Endodermal cell (in vitro differentiated cells): ENCODE results near the gene KCNC1. TPM values are rescaled to one million over a fixed set of nuclear protein-coding genes. Genes with fewer than 3 reads are reported as not detected.
A peak's percentile ranks its signal among the peaks of the same experiment; 100 is the strongest.

Experiments
- DNase-seq: peaks from one replicate; pipeline ENCODE4 v3.0.0-alpha.2; 2017
- H3K27ac ChIP-seq: 2 replicates; pipeline ENCODE4 v1.5.1; 2013; ENCODE audit warnings: mild to moderate bottlenecking, low read depth, low read length, moderate library complexity
- H3K27me3 ChIP-seq: 2 replicates; pipeline ENCODE4 v1.6.1; 2013; ENCODE audit warnings: mild to moderate bottlenecking, low read length, moderate library complexity; ENCODE audit not compliant: insufficient read depth, control insufficient read depth, poor library complexity, severe bottlenecking
- H3K36me3 ChIP-seq: 2 replicates; pipeline ENCODE4 v1.7.0; 2013; ENCODE audit warnings: mild to moderate bottlenecking, low read length, moderate library complexity; ENCODE audit not compliant: control insufficient read depth, insufficient read depth
- H3K4me1 ChIP-seq: one replicate; pipeline ENCODE4 v1.7.0; 2013; ENCODE audit warnings: low read length; ENCODE audit not compliant: control insufficient read depth, insufficient read depth
- H3K4me3 ChIP-seq: 2 replicates; pipeline ENCODE4 v1.5.1; 2013; ENCODE audit warnings: mild to moderate bottlenecking, low read length, moderate library complexity
- H3K9ac ChIP-seq: 2 replicates; pipeline ENCODE4 v1.6.1; 2013; ENCODE audit warnings: mild to moderate bottlenecking, low read length, moderate library complexity; ENCODE audit not compliant: poor library complexity, severe bottlenecking; ENCODE audit errors: extremely low read depth
- H3K9me3 ChIP-seq: 2 replicates; pipeline ENCODE4 v1.6.1; 2013; ENCODE audit warnings: mild to moderate bottlenecking, low read length, moderate library complexity; ENCODE audit not compliant: control insufficient read depth
- H3K27ac Mint-ChIP-seq: 2 replicates; pipeline ENCODE4 v1.8.0; 2020; ENCODE audit warnings: mixed read lengths
- H3K27me3 Mint-ChIP-seq: 2 replicates; pipeline ENCODE4 v1.8.0; 2021; ENCODE audit warnings: mild to moderate bottlenecking, mixed read lengths; ENCODE audit not compliant: insufficient read depth
- H3K36me3 Mint-ChIP-seq: 2 replicates; pipeline ENCODE4 v1.8.0; 2020; ENCODE audit warnings: low read depth, mixed read lengths
- H3K4me1 Mint-ChIP-seq: 2 replicates; pipeline ENCODE4 v1.8.0; 2020; ENCODE audit warnings: mixed read lengths
- H3K4me3 Mint-ChIP-seq: 2 replicates; pipeline ENCODE4 v1.8.0; 2020; ENCODE audit warnings: mild to moderate bottlenecking, moderate library complexity, mixed read lengths
- H3K9me3 Mint-ChIP-seq: 2 replicates; pipeline ENCODE4 v1.8.0; 2020; ENCODE audit warnings: mild to moderate bottlenecking, mixed read lengths
- WGBS, 2 experiments: methylation state at CpG; one replicate each; pipeline versions ENCODE4 v1.1.5 to v1.1.7; 2013; ENCODE audit warnings: missing lambda C conversion rate in 2 of 2, mixed read lengths in 1 of 2; ENCODE audit not compliant: insufficient coverage in 1 of 2, insufficient read length in 1 of 2; 5-methylcytosine and 5-hydroxymethylcytosine counted together
- total RNA-seq, 2 donors: library from RNA; stranded (reverse); fragmentation: NEBNext Ultra II Directional in 1 of 2; extraction: Animal tissue kit (Norgen Biotek cat#: 25700) in 1 of 2; gene quantifications; 2 replicates in 1 of 2; 3 replicates in 1 of 2; pipeline ENCODE4 v1.2.1, GENCODE V29; 2021
- TF ChIP-seq, protein P1 (sequence below): fragments of 200-600 bp; sonication (generic); conservative IDR thresholded peaks from 2 replicates; pipeline ENCODE4 v1.5.0; 2021; ENCODE audit warnings: antibody characterized with exemption, mild to moderate bottlenecking

KCNC1 gene
- total RNA-seq, 2 donors from 2014 or later = not detected

DNA sequence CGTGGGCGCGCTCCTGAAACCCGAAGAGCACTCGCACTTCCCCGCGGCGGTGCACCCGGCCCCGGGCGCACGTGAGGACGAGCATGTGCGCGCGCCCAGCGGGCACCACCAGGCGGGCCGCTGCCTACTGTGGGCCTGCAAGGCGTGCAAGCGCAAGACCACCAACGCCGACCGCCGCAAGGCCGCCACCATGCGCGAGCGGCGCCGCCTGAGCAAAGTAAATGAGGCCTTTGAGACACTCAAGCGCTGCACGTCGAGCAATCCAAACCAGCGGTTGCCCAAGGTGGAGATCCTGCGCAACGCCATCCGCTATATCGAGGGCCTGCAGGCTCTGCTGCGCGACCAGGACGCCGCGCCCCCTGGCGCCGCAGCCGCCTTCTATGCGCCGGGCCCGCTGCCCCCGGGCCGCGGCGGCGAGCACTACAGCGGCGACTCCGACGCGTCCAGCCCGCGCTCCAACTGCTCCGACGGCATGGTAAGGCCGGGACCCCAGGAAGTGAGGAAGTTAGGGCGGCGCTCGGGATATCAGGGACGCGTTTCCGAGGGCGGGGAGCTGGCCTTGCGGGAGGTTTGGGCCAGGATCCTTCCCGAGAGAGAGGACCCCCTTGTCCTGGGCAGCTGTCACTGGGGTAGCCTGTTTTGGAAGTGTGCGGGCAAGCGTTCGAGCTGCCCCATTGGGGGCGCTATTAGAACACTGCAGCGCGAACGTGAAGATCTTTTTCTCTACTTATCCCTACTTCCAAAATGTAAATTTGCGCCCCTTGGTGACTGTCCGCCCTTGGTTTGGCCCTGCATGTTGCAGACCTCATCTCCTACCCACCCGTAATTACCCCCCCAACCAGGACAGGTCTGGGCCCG is 14.4 kb upstream of the KCNC1 start:
- WGBS, 2 experiments = 5 to 7% methylated on average over 35 to 85 of the region's 85 CpGs
- H3K36me3 Mint-ChIP-seq = no peaks in the 10 kb centered on the region

DNA sequence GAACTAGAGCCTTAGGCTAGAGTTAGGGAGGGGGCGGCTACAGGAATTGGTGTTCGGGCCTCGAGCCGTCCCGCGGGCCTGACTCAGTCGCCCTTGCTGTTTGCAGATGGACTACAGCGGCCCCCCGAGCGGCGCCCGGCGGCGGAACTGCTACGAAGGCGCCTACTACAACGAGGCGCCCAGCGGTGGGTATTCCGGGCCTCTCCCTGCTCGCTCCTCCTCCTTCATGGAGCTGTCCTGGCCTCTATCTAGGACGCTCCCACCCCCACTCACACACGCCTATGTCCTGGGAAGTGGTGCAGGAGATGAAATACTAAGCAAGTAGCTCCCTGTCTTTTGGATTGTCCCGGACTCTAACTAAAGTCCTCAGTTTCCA is 13.8 kb upstream of the KCNC1 start:
- DNase-seq = peak; percentile 75
- H3K36me3 ChIP-seq = no peaks in the 10 kb centered on the region
- Mint-ChIP-seq H3K4me1 (peaks cover 7% of the 10 kb centered on the region), H3K27ac (no peak overlapping the region), H3K4me3 (peak overlapping the region; percentile 20), H3K9me3 (no peaks in the 10 kb centered on the region), H3K27me3 (peaks cover 64% of the 10 kb centered on the region), H3K36me3 (no peaks in the 10 kb centered on the region)
- H3K27ac ChIP-seq = no peak overlapping the region
- 3 to 9% methylated on average over 5 to 24 of the region's 24 CpGs for WGBS, 2 experiments
- no peak overlapping the region for H3K4me3 ChIP-seq
- H3K9ac ChIP-seq = no peak overlapping the region
- no peaks in the 10 kb centered on the region for H3K9me3 ChIP-seq
- H3K4me1 ChIP-seq = no peaks in the 10 kb centered on the region
- TF ChIP-seq, protein P1, sequence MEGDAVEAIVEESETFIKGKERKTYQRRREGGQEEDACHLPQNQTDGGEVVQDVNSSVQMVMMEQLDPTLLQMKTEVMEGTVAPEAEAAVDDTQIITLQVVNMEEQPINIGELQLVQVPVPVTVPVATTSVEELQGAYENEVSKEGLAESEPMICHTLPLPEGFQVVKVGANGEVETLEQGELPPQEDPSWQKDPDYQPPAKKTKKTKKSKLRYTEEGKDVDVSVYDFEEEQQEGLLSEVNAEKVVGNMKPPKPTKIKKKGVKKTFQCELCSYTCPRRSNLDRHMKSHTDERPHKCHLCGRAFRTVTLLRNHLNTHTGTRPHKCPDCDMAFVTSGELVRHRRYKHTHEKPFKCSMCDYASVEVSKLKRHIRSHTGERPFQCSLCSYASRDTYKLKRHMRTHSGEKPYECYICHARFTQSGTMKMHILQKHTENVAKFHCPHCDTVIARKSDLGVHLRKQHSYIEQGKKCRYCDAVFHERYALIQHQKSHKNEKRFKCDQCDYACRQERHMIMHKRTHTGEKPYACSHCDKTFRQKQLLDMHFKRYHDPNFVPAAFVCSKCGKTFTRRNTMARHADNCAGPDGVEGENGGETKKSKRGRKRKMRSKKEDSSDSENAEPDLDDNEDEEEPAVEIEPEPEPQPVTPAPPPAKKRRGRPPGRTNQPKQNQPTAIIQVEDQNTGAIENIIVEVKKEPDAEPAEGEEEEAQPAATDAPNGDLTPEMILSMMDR = peak; percentile 18
- H3K27me3 ChIP-seq = peaks cover 100% of the 10 kb centered on the region

More for the DNA sequence above, 14.4 kb upstream of the KCNC1 start:
- no peaks in the 10 kb centered on the region for H3K9me3 ChIP-seq
- H3K27ac ChIP-seq = no peak overlapping the region
- TF ChIP-seq, protein P1 = peak; percentile 67
- no peak overlapping the region for H3K27ac Mint-ChIP-seq
- H3K27me3 Mint-ChIP-seq = peaks cover 59% of the 10 kb centered on the region
- peak overlapping the region; percentile 20 for H3K4me3 Mint-ChIP-seq
- no peaks in the 10 kb centered on the region for H3K36me3 ChIP-seq
- H3K27me3 ChIP-seq = peaks cover 100% of the 10 kb centered on the region
- H3K4me1 Mint-ChIP-seq = peaks cover 7% of the 10 kb centered on the region
- no peak overlapping the region for H3K9ac ChIP-seq
- H3K4me3 ChIP-seq = no peak overlapping the region
- no peaks in the 10 kb centered on the region for H3K9me3 Mint-ChIP-seq
- H3K4me1 ChIP-seq = no peaks in the 10 kb centered on the region
- peak; percentile 88 for DNase-seq

DNA sequence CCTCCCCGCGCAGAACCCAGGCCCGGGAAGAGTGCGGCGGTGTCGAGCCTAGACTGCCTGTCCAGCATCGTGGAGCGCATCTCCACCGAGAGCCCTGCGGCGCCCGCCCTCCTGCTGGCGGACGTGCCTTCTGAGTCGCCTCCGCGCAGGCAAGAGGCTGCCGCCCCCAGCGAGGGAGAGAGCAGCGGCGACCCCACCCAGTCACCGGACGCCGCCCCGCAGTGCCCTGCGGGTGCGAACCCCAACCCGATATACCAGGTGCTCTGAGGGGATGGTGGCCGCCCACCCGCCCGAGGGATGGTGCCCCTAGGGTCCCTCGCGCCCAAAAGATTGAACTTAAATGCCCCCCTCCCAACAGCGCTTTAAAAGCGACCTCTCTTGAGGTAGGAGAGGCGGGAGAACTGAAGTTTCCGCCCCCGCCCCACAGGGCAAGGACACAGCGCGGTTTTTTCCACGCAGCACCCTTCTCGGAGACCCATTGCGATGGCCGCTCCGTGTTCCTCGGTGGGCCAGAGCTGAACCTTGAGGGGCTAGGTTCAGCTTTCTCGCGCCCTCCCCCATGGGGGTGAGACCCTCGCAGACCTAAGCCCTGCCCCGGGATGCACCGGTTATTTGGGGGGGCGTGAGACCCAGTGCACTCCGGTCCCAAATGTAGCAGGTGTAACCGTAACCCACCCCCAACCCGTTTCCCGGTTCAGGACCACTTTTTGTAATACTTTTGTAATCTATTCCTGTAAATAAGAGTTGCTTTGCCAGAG is 13.2 kb upstream of the KCNC1 start:
- no peaks in the 10 kb centered on the region for H3K36me3 Mint-ChIP-seq
- Histone ChIP-seq H3K4me3 (no peak overlapping the region), H3K9me3 (no peaks in the 10 kb centered on the region), H3K27me3 (peaks cover 100% of the 10 kb centered on the region), H3K4me1 (no peaks in the 10 kb centered on the region), H3K27ac (no peak overlapping the region), H3K36me3 (no peaks in the 10 kb centered on the region), H3K9ac (no peak overlapping the region)
- WGBS, 2 experiments = 11 to 13% methylated on average over 25 to 56 of the region's 56 CpGs
- H3K27me3 Mint-ChIP-seq = peaks cover 69% of the 10 kb centered on the region
- H3K4me1 Mint-ChIP-seq = peaks cover 7% of the 10 kb centered on the region
- TF ChIP-seq, protein P1 = no peak
- DNase-seq = no peak
- H3K4me3 Mint-ChIP-seq = peak overlapping the region; percentile 20
- no peaks in the 10 kb centered on the region for H3K9me3 Mint-ChIP-seq
- H3K27ac Mint-ChIP-seq = no peak overlapping the region
